Measurements from ENCODE around the gene PLCB1.
A peak's percentile ranks its signal among the peaks of the same experiment; 100 is the strongest.

Gene PLCB1

DNA sequence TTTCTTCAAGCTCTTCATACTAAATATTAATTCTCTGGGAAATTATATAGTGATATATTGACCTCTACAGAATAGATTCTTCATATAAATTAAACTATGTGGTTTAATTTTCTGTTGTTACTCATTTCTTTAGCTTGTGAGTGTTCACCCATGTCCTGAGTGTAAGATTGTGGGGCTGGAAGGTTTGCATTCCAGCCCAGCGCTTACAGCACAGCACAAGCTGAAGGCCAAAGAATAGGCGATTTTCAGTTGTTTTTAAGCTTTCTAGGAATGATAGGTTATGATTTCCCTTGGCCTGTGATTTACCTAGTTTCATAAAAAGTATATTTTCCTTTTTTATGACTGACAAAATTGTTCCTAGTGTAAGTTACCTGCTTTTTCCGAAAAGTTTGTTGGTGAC lies 194.1 kb downstream of the PLCB1 start:
- no peak overlapping the region for H3K4me3 ChIP-seq (ENCODE audit: control insufficient read depth, low read depth, low read length)
- no peak for DNase-seq (ENCODE audit: low read depth)
- TF ChIP-seq, protein P1, sequence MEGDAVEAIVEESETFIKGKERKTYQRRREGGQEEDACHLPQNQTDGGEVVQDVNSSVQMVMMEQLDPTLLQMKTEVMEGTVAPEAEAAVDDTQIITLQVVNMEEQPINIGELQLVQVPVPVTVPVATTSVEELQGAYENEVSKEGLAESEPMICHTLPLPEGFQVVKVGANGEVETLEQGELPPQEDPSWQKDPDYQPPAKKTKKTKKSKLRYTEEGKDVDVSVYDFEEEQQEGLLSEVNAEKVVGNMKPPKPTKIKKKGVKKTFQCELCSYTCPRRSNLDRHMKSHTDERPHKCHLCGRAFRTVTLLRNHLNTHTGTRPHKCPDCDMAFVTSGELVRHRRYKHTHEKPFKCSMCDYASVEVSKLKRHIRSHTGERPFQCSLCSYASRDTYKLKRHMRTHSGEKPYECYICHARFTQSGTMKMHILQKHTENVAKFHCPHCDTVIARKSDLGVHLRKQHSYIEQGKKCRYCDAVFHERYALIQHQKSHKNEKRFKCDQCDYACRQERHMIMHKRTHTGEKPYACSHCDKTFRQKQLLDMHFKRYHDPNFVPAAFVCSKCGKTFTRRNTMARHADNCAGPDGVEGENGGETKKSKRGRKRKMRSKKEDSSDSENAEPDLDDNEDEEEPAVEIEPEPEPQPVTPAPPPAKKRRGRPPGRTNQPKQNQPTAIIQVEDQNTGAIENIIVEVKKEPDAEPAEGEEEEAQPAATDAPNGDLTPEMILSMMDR (conservative IDR thresholded peaks at IDR 0.05; ENCODE audit: control insufficient read depth, insufficient read depth, low read depth, low read length), result no peak

DNA sequence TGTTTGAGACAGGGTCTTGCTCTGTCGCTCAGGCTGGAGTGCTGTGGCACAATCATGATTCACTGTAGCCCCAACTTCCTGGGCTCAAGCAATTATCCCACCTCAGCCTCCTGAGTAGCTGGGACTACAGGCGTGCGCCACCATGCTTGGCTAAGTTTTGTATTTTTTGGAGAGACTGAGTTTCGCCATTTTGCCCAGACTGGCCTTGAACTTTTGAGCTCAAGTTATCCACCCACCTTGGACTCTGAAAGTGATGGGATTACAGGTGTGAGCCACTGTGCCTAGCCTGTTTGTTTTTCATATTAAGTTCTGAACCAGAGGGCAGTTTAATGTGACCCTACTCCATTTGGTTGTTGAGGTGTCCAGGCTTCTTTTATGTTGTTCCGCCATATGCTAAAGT lies 194.8 kb downstream of the PLCB1 start:
- DNase-seq (ENCODE audit: low read depth), result no peak
- TF ChIP-seq, protein P1 (conservative IDR thresholded peaks at IDR 0.05; ENCODE audit: control insufficient read depth, insufficient read depth, low read depth, low read length), result no peak
- no peak overlapping the region for H3K4me3 ChIP-seq (ENCODE audit: control insufficient read depth, low read depth, low read length)

DNA sequence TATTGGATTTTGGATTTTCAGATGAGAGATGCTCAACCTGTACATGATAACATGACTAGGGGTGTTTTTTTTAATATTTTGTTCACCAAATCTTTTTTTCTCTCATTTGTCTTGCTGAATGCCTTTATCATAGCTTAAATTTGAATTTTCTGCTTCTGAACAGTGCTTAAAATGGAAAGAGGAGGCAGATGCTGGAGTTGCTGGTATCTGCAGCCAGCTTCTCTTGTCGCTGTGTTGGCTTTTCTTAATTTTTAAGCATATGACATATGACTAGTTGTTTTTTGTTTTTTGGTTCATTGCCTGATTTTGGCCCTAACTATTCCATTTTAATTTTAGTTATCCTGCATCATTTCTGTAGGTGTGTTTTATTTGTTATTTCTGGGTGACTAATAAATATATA lies 196.1 kb downstream of the PLCB1 start:
- H3K4me3 ChIP-seq (ENCODE audit: control insufficient read depth, low read depth, low read length), result no peak overlapping the region
- TF ChIP-seq, protein P1 (conservative IDR thresholded peaks at IDR 0.05; ENCODE audit: control insufficient read depth, insufficient read depth, low read depth, low read length), result no peak
- DNase-seq (ENCODE audit: low read depth), result no peak

DNA sequence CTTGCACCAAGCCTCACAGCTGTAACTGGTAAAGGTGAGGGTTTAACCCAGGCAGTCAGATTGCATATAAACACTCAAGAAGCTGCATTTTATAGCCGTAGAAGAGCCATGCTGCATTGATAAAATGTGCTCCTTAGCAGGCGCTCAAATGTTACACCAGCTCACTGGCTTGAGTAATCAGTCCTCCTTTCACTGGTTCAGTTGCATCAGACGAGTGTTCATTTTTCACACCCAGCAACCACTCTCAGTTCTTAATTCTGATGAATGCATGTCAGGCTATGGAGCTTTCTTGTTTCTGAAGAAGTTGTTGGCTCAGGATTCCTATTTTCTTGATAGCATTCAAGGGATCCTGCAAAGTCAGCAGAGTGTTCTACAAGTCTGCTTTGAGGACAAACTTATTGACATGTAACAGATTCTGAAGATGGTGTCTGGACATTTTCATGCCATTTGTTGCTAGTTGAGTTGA lies 198.3 kb downstream of the PLCB1 start:
- DNase-seq (ENCODE audit: low read depth), result no peak
- no peak overlapping the region for H3K4me3 ChIP-seq (ENCODE audit: control insufficient read depth, low read depth, low read length)
- TF ChIP-seq, protein P1 (conservative IDR thresholded peaks at IDR 0.05; ENCODE audit: control insufficient read depth, insufficient read depth, low read depth, low read length), result no peak

DNA sequence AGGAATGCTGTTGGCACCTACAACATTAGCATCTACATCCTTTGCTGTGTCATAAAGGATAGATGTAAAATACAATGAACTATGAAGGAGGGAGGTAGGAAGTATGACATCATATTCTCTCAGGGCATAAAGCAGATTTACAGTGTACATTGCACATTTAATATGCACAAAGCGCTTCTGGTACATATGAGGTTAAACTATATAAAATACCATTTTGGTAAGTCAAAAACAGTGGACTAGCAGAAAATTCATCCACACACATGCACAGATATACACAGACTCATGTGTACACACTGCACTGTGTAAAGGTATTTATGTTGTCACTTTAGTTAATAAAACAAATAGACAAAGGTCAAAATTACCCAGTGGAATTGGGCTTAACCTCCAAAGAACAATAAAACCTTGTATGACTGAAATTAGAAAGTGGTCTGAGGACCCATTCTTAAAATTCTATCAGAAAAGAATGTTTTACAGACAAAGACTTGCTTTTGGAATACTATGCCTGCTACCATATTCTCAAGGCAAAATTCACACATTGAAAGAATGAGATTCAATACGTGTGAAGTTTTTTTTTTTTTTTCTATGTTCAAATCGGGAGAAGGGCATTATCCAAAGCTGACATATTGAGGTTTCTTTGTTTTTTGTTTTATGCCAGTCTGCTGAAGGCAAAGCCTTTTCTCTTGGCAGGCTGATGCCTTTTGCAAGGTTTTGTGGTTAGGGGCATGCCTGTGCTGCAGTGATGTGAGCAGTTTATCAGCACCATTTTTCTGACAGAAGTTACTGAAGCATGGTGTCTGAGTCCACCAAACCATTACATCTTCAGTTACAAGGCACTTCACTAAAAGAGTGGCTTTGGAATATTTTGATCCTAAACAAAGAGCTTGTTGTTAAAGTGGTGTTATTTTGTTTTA lies 199.0 kb downstream of the PLCB1 start:
- TF ChIP-seq, protein P1 (conservative IDR thresholded peaks at IDR 0.05; ENCODE audit: control insufficient read depth, insufficient read depth, low read depth, low read length), result no peak
- no peak for DNase-seq (ENCODE audit: low read depth)
- H3K4me3 ChIP-seq (ENCODE audit: control insufficient read depth, low read depth, low read length), result no peak overlapping the region

DNA sequence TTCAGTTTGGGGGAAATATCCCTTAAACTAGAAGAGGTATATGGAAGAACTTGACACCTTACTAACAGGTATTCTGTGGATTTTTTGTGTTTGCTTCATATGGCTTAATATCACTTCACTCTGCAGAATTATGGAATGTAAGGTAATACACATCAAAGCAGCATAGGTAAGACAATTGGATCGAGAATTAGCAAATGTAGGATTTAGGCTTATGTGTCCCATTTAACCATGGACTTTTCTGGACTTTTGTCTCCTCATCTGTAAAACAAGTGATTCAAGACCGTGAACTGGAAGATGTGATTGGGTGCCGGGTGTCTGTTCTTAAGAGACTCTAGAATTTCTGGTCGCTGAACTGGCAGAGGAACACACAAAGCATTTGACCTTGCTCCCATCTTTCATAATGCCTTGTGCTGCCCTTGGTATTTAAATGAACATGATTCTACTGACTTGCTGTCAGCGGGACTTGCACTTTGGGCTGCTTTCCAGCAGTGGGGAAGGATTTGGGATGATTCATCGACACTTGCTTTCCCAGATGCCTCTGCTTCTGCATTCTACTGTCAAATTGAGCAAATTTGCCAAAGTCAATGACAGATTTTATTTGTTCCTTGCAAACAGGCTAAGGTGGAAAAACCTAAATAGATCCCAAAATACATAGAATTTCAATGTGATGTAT lies 199.8 kb downstream of the PLCB1 start:
- TF ChIP-seq, protein P1 (conservative IDR thresholded peaks at IDR 0.05; ENCODE audit: control insufficient read depth, insufficient read depth, low read depth, low read length), result no peak
- DNase-seq (ENCODE audit: low read depth), result peak; percentile 79
- no peak overlapping the region for H3K4me3 ChIP-seq (ENCODE audit: control insufficient read depth, low read depth, low read length)

Measured in fibroblast of mammary gland (primary cell).